Measurements from ENCODE around the gene SMNDC1.

- TF ChIP-seq CTCF (IDR thresholded peaks at IDR 0.05) (no peak), POLR2A (IDR thresholded peaks at IDR 0.05) (no peak), EP300 (IDR thresholded peaks at IDR 0.05) (no peak)
Measured at GRCh38 chr10:110242511-110242910, 62.2 kb downstream of the SMNDC1 start.
